Endodermal cell (in vitro differentiated cells): ENCODE measurements around the gene BNIP3. TPM values are rescaled to one million over a fixed set of nuclear protein-coding genes. Genes with fewer than 3 reads are reported as not detected.
"Not testable (repeated sequence)": the region's sequence is repeated elsewhere in the genome, so short reads cannot be mapped to it uniquely, and the experiment has no call there.

Source experiments
- DNase-seq: peaks from one replicate; pipeline ENCODE4 v3.0.0-alpha.2; 2017
- H3K27ac ChIP-seq: 2 replicates; pipeline ENCODE4 v1.5.1; 2013; ENCODE audit warnings: mild to moderate bottlenecking, low read depth, low read length, moderate library complexity
- H3K27me3 ChIP-seq: 2 replicates; pipeline ENCODE4 v1.6.1; 2013; ENCODE audit warnings: mild to moderate bottlenecking, low read length, moderate library complexity; ENCODE audit not compliant: insufficient read depth, control insufficient read depth, poor library complexity, severe bottlenecking
- H3K36me3 ChIP-seq: 2 replicates; pipeline ENCODE4 v1.7.0; 2013; ENCODE audit warnings: mild to moderate bottlenecking, low read length, moderate library complexity; ENCODE audit not compliant: control insufficient read depth, insufficient read depth
- H3K4me1 ChIP-seq: one replicate; pipeline ENCODE4 v1.7.0; 2013; ENCODE audit warnings: low read length; ENCODE audit not compliant: control insufficient read depth, insufficient read depth
- H3K4me3 ChIP-seq: 2 replicates; pipeline ENCODE4 v1.5.1; 2013; ENCODE audit warnings: mild to moderate bottlenecking, low read length, moderate library complexity
- H3K9ac ChIP-seq: 2 replicates; pipeline ENCODE4 v1.6.1; 2013; ENCODE audit warnings: mild to moderate bottlenecking, low read length, moderate library complexity; ENCODE audit not compliant: poor library complexity, severe bottlenecking; ENCODE audit errors: extremely low read depth
- H3K9me3 ChIP-seq: 2 replicates; pipeline ENCODE4 v1.6.1; 2013; ENCODE audit warnings: mild to moderate bottlenecking, low read length, moderate library complexity; ENCODE audit not compliant: control insufficient read depth
- H3K27ac Mint-ChIP-seq: 2 replicates; pipeline ENCODE4 v1.8.0; 2020; ENCODE audit warnings: mixed read lengths
- H3K27me3 Mint-ChIP-seq: 2 replicates; pipeline ENCODE4 v1.8.0; 2021; ENCODE audit warnings: mild to moderate bottlenecking, mixed read lengths; ENCODE audit not compliant: insufficient read depth
- H3K36me3 Mint-ChIP-seq: 2 replicates; pipeline ENCODE4 v1.8.0; 2020; ENCODE audit warnings: low read depth, mixed read lengths
- H3K4me1 Mint-ChIP-seq: 2 replicates; pipeline ENCODE4 v1.8.0; 2020; ENCODE audit warnings: mixed read lengths
- H3K4me3 Mint-ChIP-seq: 2 replicates; pipeline ENCODE4 v1.8.0; 2020; ENCODE audit warnings: mild to moderate bottlenecking, moderate library complexity, mixed read lengths
- H3K9me3 Mint-ChIP-seq: 2 replicates; pipeline ENCODE4 v1.8.0; 2020; ENCODE audit warnings: mild to moderate bottlenecking, mixed read lengths
- WGBS, 2 experiments: methylation state at CpG; one replicate each; pipeline versions ENCODE4 v1.1.5 to v1.1.7; 2013; ENCODE audit warnings: missing lambda C conversion rate in 2 of 2, mixed read lengths in 1 of 2; ENCODE audit not compliant: insufficient coverage in 1 of 2, insufficient read length in 1 of 2; 5-methylcytosine and 5-hydroxymethylcytosine counted together
- total RNA-seq, 2 donors: library from RNA; stranded (reverse); fragmentation: NEBNext Ultra II Directional in 1 of 2; extraction: Animal tissue kit (Norgen Biotek cat#: 25700) in 1 of 2; gene quantifications; 2 replicates in 1 of 2; 3 replicates in 1 of 2; pipeline ENCODE4 v1.2.1, GENCODE V29; 2021
- TF ChIP-seq, protein P1 (sequence below): fragments of 200-600 bp; sonication (generic); conservative IDR thresholded peaks from 2 replicates; pipeline ENCODE4 v1.5.0; 2021; ENCODE audit warnings: antibody characterized with exemption, mild to moderate bottlenecking

Gene BNIP3
- total RNA-seq, 2 donors from 2014 or later, result 93.5 to 108 TPM

DNA sequence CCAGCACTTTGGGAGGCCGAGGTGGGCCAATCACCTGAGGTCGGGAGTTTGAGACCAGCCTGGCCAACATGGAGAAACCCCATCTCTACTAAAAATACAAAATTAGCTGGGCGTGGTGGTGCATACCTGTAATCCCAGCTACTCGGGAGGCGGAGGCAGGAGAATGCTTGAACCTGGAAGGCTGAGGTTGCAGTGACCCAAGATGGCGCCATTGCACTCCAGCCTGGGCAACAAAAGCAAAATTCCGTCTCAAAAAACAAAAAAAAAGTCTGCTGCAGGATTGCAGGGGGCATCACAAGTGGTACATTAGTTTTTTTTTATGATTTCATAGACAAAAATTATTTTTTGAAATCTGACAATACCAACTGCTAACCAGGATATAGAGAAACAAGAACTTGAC lies 5.1 kb upstream of the BNIP3 start:
- not testable (repeated sequence) for H3K4me3 Mint-ChIP-seq, H3K4me1 Mint-ChIP-seq, H3K27ac ChIP-seq, H3K36me3 ChIP-seq, DNase-seq, H3K9ac ChIP-seq, H3K27me3 ChIP-seq, H3K4me3 ChIP-seq, H3K27ac Mint-ChIP-seq, H3K4me1 ChIP-seq
- peaks cover 31% of the 10 kb centered on the region for H3K9me3 ChIP-seq
- H3K36me3 Mint-ChIP-seq, result peaks cover 12% of the 10 kb centered on the region
- TF ChIP-seq, protein P1, sequence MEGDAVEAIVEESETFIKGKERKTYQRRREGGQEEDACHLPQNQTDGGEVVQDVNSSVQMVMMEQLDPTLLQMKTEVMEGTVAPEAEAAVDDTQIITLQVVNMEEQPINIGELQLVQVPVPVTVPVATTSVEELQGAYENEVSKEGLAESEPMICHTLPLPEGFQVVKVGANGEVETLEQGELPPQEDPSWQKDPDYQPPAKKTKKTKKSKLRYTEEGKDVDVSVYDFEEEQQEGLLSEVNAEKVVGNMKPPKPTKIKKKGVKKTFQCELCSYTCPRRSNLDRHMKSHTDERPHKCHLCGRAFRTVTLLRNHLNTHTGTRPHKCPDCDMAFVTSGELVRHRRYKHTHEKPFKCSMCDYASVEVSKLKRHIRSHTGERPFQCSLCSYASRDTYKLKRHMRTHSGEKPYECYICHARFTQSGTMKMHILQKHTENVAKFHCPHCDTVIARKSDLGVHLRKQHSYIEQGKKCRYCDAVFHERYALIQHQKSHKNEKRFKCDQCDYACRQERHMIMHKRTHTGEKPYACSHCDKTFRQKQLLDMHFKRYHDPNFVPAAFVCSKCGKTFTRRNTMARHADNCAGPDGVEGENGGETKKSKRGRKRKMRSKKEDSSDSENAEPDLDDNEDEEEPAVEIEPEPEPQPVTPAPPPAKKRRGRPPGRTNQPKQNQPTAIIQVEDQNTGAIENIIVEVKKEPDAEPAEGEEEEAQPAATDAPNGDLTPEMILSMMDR, result peak; percentile 15
- H3K9me3 Mint-ChIP-seq, result peaks cover 44% of the 10 kb centered on the region
- 83 to 95% methylated on average over 4 to 7 of the region's 7 CpGs for WGBS, 2 experiments
- peaks cover 24% of the 10 kb centered on the region for H3K27me3 Mint-ChIP-seq

DNA sequence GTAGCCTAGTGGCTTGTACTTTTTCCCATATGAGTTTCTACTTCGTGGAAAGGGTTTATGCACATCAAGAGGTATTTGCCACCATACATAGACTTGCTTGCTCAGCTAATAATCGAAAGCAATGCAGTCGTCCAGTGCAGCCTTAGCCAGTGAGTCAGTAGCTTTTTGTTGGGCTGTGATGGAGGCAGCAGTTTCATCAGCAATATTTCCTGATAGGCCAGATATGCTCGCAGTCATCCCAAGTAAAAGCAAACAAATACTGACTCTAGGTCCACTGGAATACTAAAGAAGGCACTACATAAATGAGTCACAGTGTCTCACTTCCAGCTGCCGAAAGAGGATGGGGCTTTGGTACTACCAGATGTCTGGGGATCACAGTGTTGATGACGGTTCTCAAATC lies 2.1 kb upstream of the BNIP3 start:
- Mint-ChIP-seq H3K27me3 (peaks cover 24% of the 10 kb centered on the region), H3K9me3 (peaks cover 42% of the 10 kb centered on the region), H3K4me3 (no peak overlapping the region), H3K27ac (no peak overlapping the region), H3K36me3 (peaks cover 23% of the 10 kb centered on the region), H3K4me1 (peaks cover 12% of the 10 kb centered on the region)
- no peak overlapping the region for H3K27ac ChIP-seq
- H3K4me3 ChIP-seq, result no peak overlapping the region
- H3K36me3 ChIP-seq, result peaks cover 5% of the 10 kb centered on the region
- WGBS, 2 experiments, result 93 to 95% methylated on average over 6 of the region's 6 CpGs
- DNase-seq, result no peak
- no peaks in the 10 kb centered on the region for H3K4me1 ChIP-seq
- no peak overlapping the region for H3K9ac ChIP-seq
- peaks cover 7% of the 10 kb centered on the region for H3K27me3 ChIP-seq
- TF ChIP-seq, protein P1, result no peak
- H3K9me3 ChIP-seq, result peaks cover 31% of the 10 kb centered on the region

DNA sequence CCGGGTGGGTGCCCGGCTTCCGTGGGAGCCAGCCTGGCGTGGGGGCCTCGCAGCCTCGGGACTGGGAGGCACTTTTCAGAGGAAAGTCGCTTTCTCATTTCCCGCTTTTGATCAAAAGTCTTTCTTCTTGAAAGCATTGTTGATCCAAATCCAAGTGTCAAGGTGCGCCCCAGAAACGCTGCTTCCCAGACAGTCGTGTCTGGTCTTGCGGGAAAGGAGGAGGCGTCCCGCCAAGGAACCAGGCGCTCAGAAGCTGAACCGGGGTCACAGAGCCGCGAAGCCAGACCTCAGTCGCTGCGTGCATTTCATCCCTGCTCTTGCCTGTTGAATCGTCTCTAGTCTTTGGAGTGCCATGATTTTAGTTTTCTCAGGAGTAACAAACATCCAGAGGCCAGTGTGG lies 1.1 kb upstream of the BNIP3 start:
- Mint-ChIP-seq H3K9me3 (peaks cover 39% of the 10 kb centered on the region), H3K27me3 (peaks cover 24% of the 10 kb centered on the region), H3K4me3 (peak overlapping the region; percentile 85), H3K4me1 (peaks cover 22% of the 10 kb centered on the region), H3K27ac (no peak overlapping the region), H3K36me3 (peaks cover 28% of the 10 kb centered on the region)
- WGBS, 2 experiments, result 80 to 84% methylated on average over 14 to 21 of the region's 21 CpGs
- peaks cover 26% of the 10 kb centered on the region for H3K9me3 ChIP-seq
- peaks cover 8% of the 10 kb centered on the region for H3K36me3 ChIP-seq
- H3K4me3 ChIP-seq, result peak overlapping the region; percentile 77
- DNase-seq, result no peak
- H3K27me3 ChIP-seq, result peaks cover 7% of the 10 kb centered on the region
- H3K27ac ChIP-seq, result no peak overlapping the region
- H3K4me1 ChIP-seq, result no peaks in the 10 kb centered on the region
- TF ChIP-seq, protein P1, result no peak
- peak overlapping the region; percentile 11 for H3K9ac ChIP-seq
